DOHH2 (cell line): ENCODE results near the gene KCNJ14.

Source experiments
- H3F3A ChIP-seq: fragments of 200-600 bp; sonication (generic), shearing (Covaris generic); 2 replicates; pipeline ENCODE4 v1.6.0; 2016; ENCODE audit warnings: antibody characterized with exemption, mild to moderate bottlenecking; ENCODE audit not compliant: control insufficient read depth, insufficient read depth
- H3K27ac ChIP-seq: fragments of 200-600 bp; sonication (generic); 2 replicates; pipeline ENCODE4 v1.5.1; 2014; ENCODE audit warnings: low read depth, mild to moderate bottlenecking, low read length, moderate library complexity
- H3K27me3 ChIP-seq: fragments of 200-600 bp; sonication (generic); 2 replicates; pipeline ENCODE4 v1.6.1; 2014; ENCODE audit warnings: mild to moderate bottlenecking, low read length, mixed read lengths; ENCODE audit not compliant: control insufficient read depth
- H3K36me3 ChIP-seq: fragments of 200-600 bp; sonication (generic); 2 replicates; pipeline ENCODE4 v1.6.1; 2014; ENCODE audit warnings: mild to moderate bottlenecking, low read length, moderate library complexity, mixed read lengths; ENCODE audit not compliant: control insufficient read depth
- H3K4me1 ChIP-seq: fragments of 200-600 bp; sonication (generic); 2 replicates; pipeline ENCODE4 v1.6.1; 2014; ENCODE audit warnings: mild to moderate bottlenecking, low read length, mixed read lengths; ENCODE audit not compliant: control insufficient read depth
- H3K4me2 ChIP-seq: fragments of 200-600 bp; sonication (generic); 2 replicates; pipeline ENCODE4 v1.6.0; 2014; ENCODE audit warnings: mild to moderate bottlenecking, low read length, moderate library complexity
- H3K4me3 ChIP-seq: fragments of 200-600 bp; sonication (generic); 2 replicates; pipeline ENCODE4 v1.5.1; 2014; ENCODE audit warnings: mild to moderate bottlenecking, low read length, mixed read lengths
- H3K79me2 ChIP-seq: fragments of 200-600 bp; sonication (generic); 2 replicates; pipeline ENCODE4 v1.6.1; 2014; ENCODE audit warnings: mild to moderate bottlenecking, low read length, mixed read lengths; ENCODE audit not compliant: control insufficient read depth
- H3K9me2 ChIP-seq: fragments of 200-600 bp; sonication (generic); replicated peaks from 2 replicates; pipeline ENCODE4 v1.6.1; 2014; ENCODE audit warnings: mild to moderate bottlenecking, low read length, mixed read lengths; ENCODE audit not compliant: control insufficient read depth
- H3K9me3 ChIP-seq: fragments of 200-600 bp; sonication (generic); 2 replicates; pipeline ENCODE4 v1.6.1; 2014; ENCODE audit warnings: antibody characterized with exemption, low read length, mixed read lengths; ENCODE audit not compliant: control insufficient read depth, insufficient read depth
- H4K20me1 ChIP-seq: fragments of 200-600 bp; sonication (generic); 2 replicates; pipeline ENCODE4 v1.6.0; 2014; ENCODE audit warnings: low read depth, mild to moderate bottlenecking, antibody characterized with exemption, low read length, moderate library complexity; ENCODE audit not compliant: control insufficient read depth, insufficient read depth
- EZH2phosphoT487 ChIP-seq: fragments of 200-600 bp; sonication (generic); IDR thresholded peaks from 2 replicates; pipeline ENCODE4 v1.6.1; 2017; ENCODE audit warnings: borderline replicate concordance, mild to moderate bottlenecking, antibody characterized with exemption, low read length, moderate library complexity, mixed read lengths
- TF ChIP-seq, protein P1 (sequence below): fragments of 200-600 bp; sonication (generic); IDR thresholded peaks from one replicate; pipeline ENCODE4 v1.5.1; 2014; ENCODE audit warnings: antibody characterized with exemption, mild to moderate bottlenecking, low read depth, low read length; ENCODE audit not compliant: poor library complexity, severe bottlenecking

KCNJ14 gene

DNA sequence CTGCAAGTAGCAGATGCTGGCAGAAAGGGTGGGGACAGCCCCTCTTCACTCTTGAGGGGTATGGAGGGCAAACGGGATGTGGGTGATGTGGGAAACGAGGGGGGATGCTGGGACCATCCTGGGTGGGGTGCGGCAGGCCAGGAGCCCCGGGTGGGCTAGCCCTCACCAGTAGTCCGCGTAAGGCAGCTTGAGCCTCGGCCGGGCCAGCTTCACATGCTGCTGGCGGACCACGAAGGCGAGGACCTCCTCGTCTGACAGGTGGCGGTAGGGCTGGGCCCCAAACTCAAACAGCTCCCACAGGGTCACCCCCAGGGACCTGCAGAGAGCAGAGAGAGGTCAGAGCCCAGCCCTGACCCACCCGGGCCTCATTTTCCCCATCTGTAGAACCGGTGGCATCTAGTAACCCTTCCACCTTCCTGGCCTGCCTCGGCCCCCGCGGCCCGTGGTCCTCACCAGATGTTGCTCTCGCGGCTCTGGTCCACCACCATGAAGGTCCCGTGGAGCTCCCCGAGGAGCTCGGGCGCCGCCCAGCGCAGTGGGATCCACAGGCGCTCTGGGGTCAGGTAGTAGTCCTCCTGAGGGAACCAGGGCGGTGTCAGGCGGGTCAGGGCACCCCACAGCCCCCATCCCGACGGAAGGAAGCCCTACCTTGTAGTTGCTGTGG, 45.6 kb downstream of the KCNJ14 start:
- H4K20me1 ChIP-seq: no peaks in the 10 kb centered on the region
- H3K4me1 ChIP-seq: peaks cover 28% of the 10 kb centered on the region
- peak overlapping the region; percentile 72 for H3K4me3 ChIP-seq
- TF ChIP-seq, protein P1, sequence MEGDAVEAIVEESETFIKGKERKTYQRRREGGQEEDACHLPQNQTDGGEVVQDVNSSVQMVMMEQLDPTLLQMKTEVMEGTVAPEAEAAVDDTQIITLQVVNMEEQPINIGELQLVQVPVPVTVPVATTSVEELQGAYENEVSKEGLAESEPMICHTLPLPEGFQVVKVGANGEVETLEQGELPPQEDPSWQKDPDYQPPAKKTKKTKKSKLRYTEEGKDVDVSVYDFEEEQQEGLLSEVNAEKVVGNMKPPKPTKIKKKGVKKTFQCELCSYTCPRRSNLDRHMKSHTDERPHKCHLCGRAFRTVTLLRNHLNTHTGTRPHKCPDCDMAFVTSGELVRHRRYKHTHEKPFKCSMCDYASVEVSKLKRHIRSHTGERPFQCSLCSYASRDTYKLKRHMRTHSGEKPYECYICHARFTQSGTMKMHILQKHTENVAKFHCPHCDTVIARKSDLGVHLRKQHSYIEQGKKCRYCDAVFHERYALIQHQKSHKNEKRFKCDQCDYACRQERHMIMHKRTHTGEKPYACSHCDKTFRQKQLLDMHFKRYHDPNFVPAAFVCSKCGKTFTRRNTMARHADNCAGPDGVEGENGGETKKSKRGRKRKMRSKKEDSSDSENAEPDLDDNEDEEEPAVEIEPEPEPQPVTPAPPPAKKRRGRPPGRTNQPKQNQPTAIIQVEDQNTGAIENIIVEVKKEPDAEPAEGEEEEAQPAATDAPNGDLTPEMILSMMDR: no peak
- no peak for TF ChIP-seq EZH2phosphoT487
- H3K79me2 ChIP-seq: no peaks in the 10 kb centered on the region
- no peaks in the 10 kb centered on the region for H3F3A ChIP-seq
- peak overlapping the region; percentile 38 for H3K27ac ChIP-seq
- H3K4me2 ChIP-seq: peak overlapping the region; percentile 86
- no peaks in the 10 kb centered on the region for H3K9me2 ChIP-seq
- peaks cover 15% of the 10 kb centered on the region for H3K27me3 ChIP-seq
- no peaks in the 10 kb centered on the region for H3K9me3 ChIP-seq
- H3K36me3 ChIP-seq: no peaks in the 10 kb centered on the region

DNA sequence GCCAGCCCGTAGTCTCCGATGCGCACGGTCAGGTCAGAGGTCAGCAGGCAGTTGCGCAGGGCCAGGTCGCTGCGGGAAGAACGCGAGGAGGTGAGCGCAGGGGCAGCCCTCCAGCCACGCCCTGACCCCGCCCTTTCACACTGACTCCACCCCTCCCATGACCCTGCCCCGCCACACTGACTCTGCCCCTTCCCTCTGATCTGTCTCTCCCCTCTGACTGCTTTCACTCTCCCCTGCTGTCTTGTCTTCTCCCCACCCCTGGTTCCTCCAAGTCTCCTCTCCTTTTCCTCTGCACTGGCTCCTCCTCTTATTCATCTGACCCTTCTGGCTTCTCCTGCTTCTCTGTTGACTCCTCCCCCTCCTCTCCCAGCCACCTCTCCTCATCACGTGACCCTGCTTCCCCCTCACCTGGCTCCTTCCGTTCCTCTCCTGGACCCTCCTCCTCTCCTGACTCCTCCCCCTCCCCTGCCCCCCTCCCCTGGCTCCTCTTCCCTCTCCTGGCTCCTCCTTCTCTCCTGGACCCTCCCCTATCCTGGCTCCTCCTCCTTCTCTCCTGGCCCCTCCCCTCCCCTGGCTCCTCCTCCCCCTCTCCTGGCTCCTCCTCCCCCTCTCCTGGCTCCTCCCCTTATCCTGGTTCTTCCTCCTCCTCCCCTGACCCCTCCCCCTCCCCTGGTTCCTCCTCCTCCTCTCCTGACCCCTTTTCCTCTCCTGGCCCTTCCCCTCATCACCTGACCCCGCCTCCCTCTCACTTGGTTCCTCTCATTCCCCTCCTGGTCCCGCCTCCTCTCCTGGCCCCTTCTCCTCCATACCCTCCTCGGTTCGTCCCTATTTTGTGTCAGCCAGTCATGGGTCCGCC, 46.3 kb downstream of the KCNJ14 start:
- H4K20me1 ChIP-seq: no peaks in the 10 kb centered on the region
- no peaks in the 10 kb centered on the region for H3K36me3 ChIP-seq
- peak overlapping the region; percentile 86 for H3K4me2 ChIP-seq
- H3K27me3 ChIP-seq: peaks cover 15% of the 10 kb centered on the region
- no peaks in the 10 kb centered on the region for H3K79me2 ChIP-seq
- H3K4me3 ChIP-seq: peak overlapping the region; percentile 72
- peaks cover 28% of the 10 kb centered on the region for H3K4me1 ChIP-seq
- no peaks in the 10 kb centered on the region for H3F3A ChIP-seq
- H3K27ac ChIP-seq: peak overlapping the region; percentile 38
- H3K9me2 ChIP-seq: no peaks in the 10 kb centered on the region
- no peak for TF ChIP-seq EZH2phosphoT487
- TF ChIP-seq, protein P1: no peak
- H3K9me3 ChIP-seq: no peaks in the 10 kb centered on the region

DNA sequence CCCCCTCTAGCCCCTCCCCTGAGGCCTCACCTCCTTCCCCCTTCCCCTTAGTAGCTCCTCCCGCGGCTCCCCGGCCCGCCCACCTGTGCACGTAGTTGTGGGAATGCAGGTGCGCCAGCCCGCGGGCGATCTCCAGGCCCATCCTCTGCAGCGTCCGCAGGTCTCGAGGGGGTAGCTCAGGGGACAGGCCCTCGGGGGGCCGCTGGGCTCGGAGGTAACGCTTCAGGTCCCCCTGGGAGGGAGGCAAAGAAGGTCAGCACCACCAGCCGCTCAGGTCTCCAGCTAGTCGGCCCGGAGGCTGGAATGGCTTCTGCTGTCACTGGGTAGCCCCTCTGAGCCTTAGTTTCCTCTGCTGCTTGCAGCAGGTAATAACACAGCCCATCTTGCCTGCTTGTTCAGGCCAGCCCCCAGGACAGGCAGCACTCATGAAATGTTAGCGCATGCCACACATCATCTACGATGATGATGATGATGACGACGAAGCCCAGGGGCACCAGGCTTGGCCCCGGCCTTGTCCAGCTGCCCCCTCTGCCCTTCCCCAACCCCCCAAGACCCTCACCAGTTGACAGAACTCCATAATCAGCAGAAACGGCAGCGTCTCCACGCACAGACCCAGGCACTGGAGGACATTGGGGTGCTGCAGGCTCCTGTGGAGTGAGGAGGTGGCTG, 47.1 kb downstream of the KCNJ14 start:
- Histone ChIP-seq H3K27ac (no peak overlapping the region), H3K79me2 (no peaks in the 10 kb centered on the region), H3K9me3 (no peaks in the 10 kb centered on the region), H4K20me1 (no peaks in the 10 kb centered on the region), H3K9me2 (no peaks in the 10 kb centered on the region), H3K4me3 (peak overlapping the region; percentile 54), H3K4me2 (peak overlapping the region; percentile 76), H3F3A (no peaks in the 10 kb centered on the region), H3K36me3 (no peaks in the 10 kb centered on the region), H3K27me3 (peaks cover 9% of the 10 kb centered on the region), H3K4me1 (peaks cover 28% of the 10 kb centered on the region)
- TF ChIP-seq, protein P1: no peak
- TF ChIP-seq EZH2phosphoT487: no peak
